WTC11 (cell line): Measurements from ENCODE around the gene CER1. TPM values are rescaled to one million over a fixed set of nuclear protein-coding genes. Genes with fewer than 3 reads are reported as not detected.

Source experiments
- ATAC-seq: fragments of 200-7000 bp; cut with Tn5 transposase; 2 replicates; pipeline ENCODE4 v1.10.0; 2021; ENCODE audit warnings: mild to moderate bottlenecking, moderate library complexity
- CTCF ChIA-PET: fragments of 300-600 bp; sonication (Branson Sonifier 250); formaldehyde crosslinking; loops from one replicate; lab custom pipeline; 2021; ENCODE audit warnings: antibody characterized with exemption; lab: Charles Lee
- POLR2A ChIA-PET: fragments of 350-600 bp; sonication (Branson Sonifier 250); formaldehyde crosslinking; loops from one replicate; lab custom pipeline; 2021; ENCODE audit warnings: antibody characterized with exemption; lab: Charles Lee
- DNase-seq: peaks from one replicate; pipeline ENCODE4 v3.0.0; 2021; ENCODE audit warnings: low spot score
- H3K27ac Mint-ChIP-seq: 2 replicates; pipeline ENCODE4 v1.8.0; 2021; ENCODE audit warnings: mixed read lengths
- H3K27me3 Mint-ChIP-seq: 2 replicates; pipeline ENCODE4 v1.8.0; 2021; ENCODE audit warnings: low read depth, mild to moderate bottlenecking, moderate library complexity, mixed read lengths
- H3K36me3 Mint-ChIP-seq: 2 replicates; pipeline ENCODE4 v1.8.0; 2021; ENCODE audit warnings: mixed read lengths
- H3K4me1 Mint-ChIP-seq: 2 replicates; pipeline ENCODE4 v1.8.0; 2022; ENCODE audit warnings: mixed read lengths
- H3K4me3 Mint-ChIP-seq: 2 replicates; pipeline ENCODE4 v1.8.0; 2021; ENCODE audit warnings: mild to moderate bottlenecking, moderate library complexity, mixed read lengths
- H3K9me3 Mint-ChIP-seq: 2 replicates; pipeline ENCODE4 v1.8.0; 2021; ENCODE audit warnings: mixed read lengths
- ATF1 ChIP-seq: sonication (generic); formaldehyde crosslinking; IDR thresholded peaks from 2 replicates; pipeline ENCODE4 v1.8.1; 2023; ENCODE audit warnings: mild to moderate bottlenecking, moderate library complexity, missing genetic modification reagents
- CBFB ChIP-seq: sonication (generic); formaldehyde crosslinking; IDR thresholded peaks from 2 replicates; pipeline ENCODE4 v1.8.1; 2022; ENCODE audit warnings: mild to moderate bottlenecking, low read depth, missing genetic modification reagents
- FOXP1 ChIP-seq: sonication (generic); formaldehyde crosslinking; IDR thresholded peaks from 2 replicates; pipeline ENCODE4 v1.8.0; 2022; ENCODE audit warnings: missing genetic modification reagents, mild to moderate bottlenecking, moderate library complexity, borderline replicate concordance
- MYBL2 ChIP-seq: sonication (generic); formaldehyde crosslinking; IDR thresholded peaks from 2 replicates; pipeline ENCODE4 v1.8.1; 2023; ENCODE audit warnings: mild to moderate bottlenecking, moderate library complexity, missing genetic modification reagents
- NR1H2 ChIP-seq: sonication (generic); formaldehyde crosslinking; IDR thresholded peaks from 2 replicates; pipeline ENCODE4 v1.9.0; 2021; ENCODE audit warnings: mild to moderate bottlenecking, moderate library complexity, missing genetic modification reagents
- SMAD4 ChIP-seq: sonication (generic); formaldehyde crosslinking; IDR thresholded peaks from 2 replicates; pipeline ENCODE4 v1.8.0; 2022; ENCODE audit warnings: mild to moderate bottlenecking, missing genetic modification reagents
- SOX15 ChIP-seq: fragments of 250-450 bp; sonication (Bioruptor Pico); IDR thresholded peaks from 2 replicates; pipeline ENCODE4 v1.9.0; 2021; ENCODE audit warnings: mild to moderate bottlenecking
- ZNF317 ChIP-seq: sonication (generic); formaldehyde crosslinking; IDR thresholded peaks from 2 replicates; pipeline ENCODE4 v1.8.1; 2023; ENCODE audit warnings: low read depth, mild to moderate bottlenecking, moderate library complexity, missing genetic modification reagents, borderline replicate concordance
- total RNA-seq: library from RNA; stranded (reverse); gene quantifications from 3 replicates; pipeline ENCODE4 v1.2.3, GENCODE V29; 2021
- TF ChIP-seq, protein P1 (sequence below): sonication (generic); formaldehyde crosslinking; conservative IDR thresholded peaks from 2 replicates; pipeline ENCODE4 v1.8.1; 2023; ENCODE audit warnings: mild to moderate bottlenecking, low read depth, missing genetic modification reagents, moderate library complexity
- TF ChIP-seq, protein P2 (sequence below): sonication (generic); formaldehyde crosslinking; IDR thresholded peaks from 2 replicates; pipeline ENCODE4 v1.8.1; 2023; ENCODE audit warnings: mild to moderate bottlenecking, missing genetic modification reagents, borderline replicate concordance
- TF ChIP-seq, protein P3 (sequence below): sonication (generic); formaldehyde crosslinking; IDR thresholded peaks from 2 replicates; pipeline ENCODE4 v1.8.1; 2022; ENCODE audit warnings: low read depth, missing genetic modification reagents, borderline replicate concordance
- TF ChIP-seq, protein P4 (sequence below): sonication (generic); formaldehyde crosslinking; IDR thresholded peaks from 2 replicates; pipeline ENCODE4 v1.8.1; 2022; ENCODE audit warnings: mild to moderate bottlenecking, missing genetic modification reagents, moderate library complexity, borderline replicate concordance
- TF ChIP-seq, protein P5 (sequence below): fragments of 250-450 bp; sonication (Bioruptor Pico); IDR thresholded peaks from 2 replicates; pipeline ENCODE4 v1.9.0; 2021; ENCODE audit warnings: mild to moderate bottlenecking

CER1 gene
- total RNA-seq, 1 experiment from 2014 or later = 2.4 TPM

DNA sequence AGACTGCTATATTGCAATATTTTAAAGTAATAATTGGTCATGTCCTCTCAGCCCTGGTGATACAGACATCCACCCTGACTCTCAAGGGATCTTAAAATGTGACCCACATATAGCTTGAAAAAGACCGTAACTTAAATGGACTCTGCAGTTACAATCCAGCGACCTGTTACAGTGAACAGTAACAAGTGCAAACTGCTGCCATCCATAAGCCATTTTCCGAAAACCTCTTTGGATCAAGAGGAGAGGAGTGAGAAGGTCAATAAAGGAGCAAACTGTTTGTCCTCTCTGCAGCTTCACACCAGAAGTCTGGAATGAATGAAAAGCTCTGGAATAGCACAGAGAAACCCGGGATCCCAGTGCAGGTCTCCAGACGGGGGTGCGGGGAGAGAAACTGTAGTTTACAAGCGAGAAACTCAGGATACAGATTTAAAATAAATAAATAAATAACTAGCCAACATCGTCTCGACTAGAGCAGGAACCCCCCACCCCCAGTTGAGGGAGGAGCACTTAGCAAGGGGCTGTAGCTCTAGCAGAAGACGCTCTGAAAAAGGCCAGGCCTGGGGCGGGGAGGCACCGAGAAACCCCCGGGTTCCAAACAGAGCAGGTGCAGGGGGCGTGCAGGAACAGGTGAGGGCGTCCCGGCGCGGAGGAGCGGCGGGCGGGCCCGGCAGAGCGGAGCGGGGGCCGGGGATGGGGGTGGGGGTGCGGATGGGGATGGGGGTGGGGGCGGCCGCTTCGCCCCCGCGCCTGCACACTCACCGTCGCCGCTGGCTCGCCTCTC is 29.9 kb downstream of the CER1 start:
- Mint-ChIP-seq H3K4me1 (peaks cover 27% of the 10 kb centered on the region), H3K9me3 (no peaks in the 10 kb centered on the region), H3K36me3 (peaks cover 9% of the 10 kb centered on the region)
- DNase-seq (peak; percentile 56), ATAC-seq (peak; percentile 75)
- TF ChIP-seq, protein P1, sequence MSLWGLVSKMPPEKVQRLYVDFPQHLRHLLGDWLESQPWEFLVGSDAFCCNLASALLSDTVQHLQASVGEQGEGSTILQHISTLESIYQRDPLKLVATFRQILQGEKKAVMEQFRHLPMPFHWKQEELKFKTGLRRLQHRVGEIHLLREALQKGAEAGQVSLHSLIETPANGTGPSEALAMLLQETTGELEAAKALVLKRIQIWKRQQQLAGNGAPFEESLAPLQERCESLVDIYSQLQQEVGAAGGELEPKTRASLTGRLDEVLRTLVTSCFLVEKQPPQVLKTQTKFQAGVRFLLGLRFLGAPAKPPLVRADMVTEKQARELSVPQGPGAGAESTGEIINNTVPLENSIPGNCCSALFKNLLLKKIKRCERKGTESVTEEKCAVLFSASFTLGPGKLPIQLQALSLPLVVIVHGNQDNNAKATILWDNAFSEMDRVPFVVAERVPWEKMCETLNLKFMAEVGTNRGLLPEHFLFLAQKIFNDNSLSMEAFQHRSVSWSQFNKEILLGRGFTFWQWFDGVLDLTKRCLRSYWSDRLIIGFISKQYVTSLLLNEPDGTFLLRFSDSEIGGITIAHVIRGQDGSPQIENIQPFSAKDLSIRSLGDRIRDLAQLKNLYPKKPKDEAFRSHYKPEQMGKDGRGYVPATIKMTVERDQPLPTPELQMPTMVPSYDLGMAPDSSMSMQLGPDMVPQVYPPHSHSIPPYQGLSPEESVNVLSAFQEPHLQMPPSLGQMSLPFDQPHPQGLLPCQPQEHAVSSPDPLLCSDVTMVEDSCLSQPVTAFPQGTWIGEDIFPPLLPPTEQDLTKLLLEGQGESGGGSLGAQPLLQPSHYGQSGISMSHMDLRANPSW (CRISPR knock-in tag) = no peak
- TF ChIP-seq FOXP1 (no peak), SMAD4 (CRISPR knock-in tag) (no peak), CBFB (CRISPR knock-in tag) (no peak)
- TF ChIP-seq, protein P2, sequence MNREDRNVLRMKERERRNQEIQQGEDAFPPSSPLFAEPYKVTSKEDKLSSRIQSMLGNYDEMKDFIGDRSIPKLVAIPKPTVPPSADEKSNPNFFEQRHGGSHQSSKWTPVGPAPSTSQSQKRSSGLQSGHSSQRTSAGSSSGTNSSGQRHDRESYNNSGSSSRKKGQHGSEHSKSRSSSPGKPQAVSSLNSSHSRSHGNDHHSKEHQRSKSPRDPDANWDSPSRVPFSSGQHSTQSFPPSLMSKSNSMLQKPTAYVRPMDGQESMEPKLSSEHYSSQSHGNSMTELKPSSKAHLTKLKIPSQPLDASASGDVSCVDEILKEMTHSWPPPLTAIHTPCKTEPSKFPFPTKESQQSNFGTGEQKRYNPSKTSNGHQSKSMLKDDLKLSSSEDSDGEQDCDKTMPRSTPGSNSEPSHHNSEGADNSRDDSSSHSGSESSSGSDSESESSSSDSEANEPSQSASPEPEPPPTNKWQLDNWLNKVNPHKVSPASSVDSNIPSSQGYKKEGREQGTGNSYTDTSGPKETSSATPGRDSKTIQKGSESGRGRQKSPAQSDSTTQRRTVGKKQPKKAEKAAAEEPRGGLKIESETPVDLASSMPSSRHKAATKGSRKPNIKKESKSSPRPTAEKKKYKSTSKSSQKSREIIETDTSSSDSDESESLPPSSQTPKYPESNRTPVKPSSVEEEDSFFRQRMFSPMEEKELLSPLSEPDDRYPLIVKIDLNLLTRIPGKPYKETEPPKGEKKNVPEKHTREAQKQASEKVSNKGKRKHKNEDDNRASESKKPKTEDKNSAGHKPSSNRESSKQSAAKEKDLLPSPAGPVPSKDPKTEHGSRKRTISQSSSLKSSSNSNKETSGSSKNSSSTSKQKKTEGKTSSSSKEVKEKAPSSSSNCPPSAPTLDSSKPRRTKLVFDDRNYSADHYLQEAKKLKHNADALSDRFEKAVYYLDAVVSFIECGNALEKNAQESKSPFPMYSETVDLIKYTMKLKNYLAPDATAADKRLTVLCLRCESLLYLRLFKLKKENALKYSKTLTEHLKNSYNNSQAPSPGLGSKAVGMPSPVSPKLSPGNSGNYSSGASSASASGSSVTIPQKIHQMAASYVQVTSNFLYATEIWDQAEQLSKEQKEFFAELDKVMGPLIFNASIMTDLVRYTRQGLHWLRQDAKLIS (CRISPR knock-in tag) = no peak
- TF ChIP-seq, all 79 proteins: peak for 0
- peak overlapping the region; percentile 62 for H3K27ac Mint-ChIP-seq
- peak overlapping the region; percentile 95 for H3K4me3 Mint-ChIP-seq
- H3K27me3 Mint-ChIP-seq = peaks cover 27% of the 10 kb centered on the region
- ChIA-PET CTCF (interaction anchor here (0.6 to 2.1 kb wide), 7 partner anchors 31 to 873 kb away, joined by 3 to 7 read pairs (median 4); no protein-coding TSS in a partner anchor), POLR2A (interaction anchor here (0.8 kb wide), 1 partner anchor 267 kb away, joined by 5 read pairs; no protein-coding TSS in a partner anchor)

DNA sequence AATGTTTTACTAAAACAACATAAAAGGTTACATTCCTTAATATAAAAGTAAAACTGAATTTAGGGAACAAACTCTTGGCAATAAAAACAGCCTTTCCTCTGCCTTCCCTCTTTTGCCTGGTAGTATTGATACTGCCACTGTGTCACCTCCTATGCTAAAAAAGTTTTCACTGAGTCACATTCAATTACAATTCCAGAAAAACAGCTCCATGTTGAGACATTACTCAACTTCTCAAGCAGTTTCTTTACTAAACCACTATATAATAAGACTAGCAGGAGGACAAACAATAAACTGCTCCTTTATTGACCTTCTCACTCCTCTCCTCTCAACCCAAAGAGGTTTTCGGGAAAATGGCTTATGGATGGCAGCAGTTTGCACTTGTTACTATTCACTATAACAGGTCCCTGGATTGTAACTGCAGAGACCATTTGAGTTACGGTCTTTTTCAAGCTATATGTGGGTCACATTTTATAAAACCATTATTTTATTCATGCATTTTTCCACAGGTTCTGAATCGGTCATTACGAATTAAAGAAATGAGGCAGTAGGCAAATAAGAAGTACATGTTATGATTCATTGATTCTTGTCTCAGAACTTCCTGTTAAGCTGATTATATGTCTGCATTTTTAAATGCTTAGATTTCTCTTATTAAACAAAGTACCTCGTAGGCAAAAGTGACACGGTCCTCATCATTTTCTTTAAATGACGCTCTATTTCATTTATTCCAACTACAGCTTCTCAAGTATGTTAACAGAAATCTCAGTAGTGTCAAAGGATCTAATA is 31.4 kb downstream of the CER1 start:
- CTCF ChIA-PET = no interaction called here
- ATAC-seq = no peak

DNA sequence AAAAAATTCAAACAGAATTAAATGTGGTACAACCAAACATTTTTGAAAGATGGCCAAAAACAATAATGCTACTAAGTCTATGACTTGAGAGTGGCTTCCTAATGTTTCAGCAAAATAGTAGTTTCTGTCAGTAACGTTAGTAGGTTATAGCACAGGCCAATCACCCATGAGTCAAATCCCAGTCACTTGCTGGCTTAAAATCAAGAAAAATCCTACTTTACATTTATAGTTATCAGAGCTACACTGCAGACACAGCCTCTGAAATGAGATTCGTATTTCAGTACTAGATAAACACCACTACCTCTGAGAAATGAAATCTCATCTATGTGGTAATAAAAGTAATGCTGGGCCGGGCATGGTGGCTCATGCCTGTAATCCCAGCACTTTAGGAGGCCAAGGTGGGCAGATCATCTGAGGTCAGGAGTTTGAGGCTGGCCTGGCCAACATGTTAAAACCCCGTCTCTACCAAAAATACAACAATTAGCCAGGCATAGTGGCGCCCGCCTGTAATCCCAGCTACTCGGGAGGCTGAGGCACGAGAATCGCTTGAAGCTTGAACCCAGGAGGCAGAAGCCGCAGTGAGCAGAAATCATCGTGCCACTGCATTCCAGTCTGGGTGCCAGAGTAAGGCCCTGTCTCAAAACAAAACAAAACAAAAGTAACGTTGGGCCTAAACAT is 35.4 kb downstream of the CER1 start:
- ChIA-PET CTCF (no interaction called here), POLR2A (interaction anchor here (0.6 kb wide), 1 partner anchor 448 kb away, joined by 3 read pairs; no protein-coding TSS in a partner anchor)
- no peak for TF ChIP-seq MYBL2 (CRISPR knock-in tag)
- no peak for TF ChIP-seq ATF1 (CRISPR knock-in tag)
- TF ChIP-seq, protein P3, sequence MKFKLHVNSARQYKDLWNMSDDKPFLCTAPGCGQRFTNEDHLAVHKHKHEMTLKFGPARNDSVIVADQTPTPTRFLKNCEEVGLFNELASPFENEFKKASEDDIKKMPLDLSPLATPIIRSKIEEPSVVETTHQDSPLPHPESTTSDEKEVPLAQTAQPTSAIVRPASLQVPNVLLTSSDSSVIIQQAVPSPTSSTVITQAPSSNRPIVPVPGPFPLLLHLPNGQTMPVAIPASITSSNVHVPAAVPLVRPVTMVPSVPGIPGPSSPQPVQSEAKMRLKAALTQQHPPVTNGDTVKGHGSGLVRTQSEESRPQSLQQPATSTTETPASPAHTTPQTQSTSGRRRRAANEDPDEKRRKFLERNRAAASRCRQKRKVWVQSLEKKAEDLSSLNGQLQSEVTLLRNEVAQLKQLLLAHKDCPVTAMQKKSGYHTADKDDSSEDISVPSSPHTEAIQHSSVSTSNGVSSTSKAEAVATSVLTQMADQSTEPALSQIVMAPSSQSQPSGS (CRISPR knock-in tag) = no peak
- no peak for TF ChIP-seq SOX15 (CRISPR knock-in tag)
- Mint-ChIP-seq H3K27ac (no peak overlapping the region), H3K27me3 (no peaks in the 10 kb centered on the region), H3K36me3 (peaks cover 32% of the 10 kb centered on the region), H3K9me3 (peaks cover 5% of the 10 kb centered on the region; the same call in 1 of the 2 replicates), H3K4me3 (no peak overlapping the region), H3K4me1 (peaks cover 11% of the 10 kb centered on the region)
- no peak for DNase-seq
- no peak for ATAC-seq

More for the DNA sequence above, 31.4 kb downstream of the CER1 start:
- no peak for DNase-seq
- Mint-ChIP-seq H3K27me3 (peaks cover 15% of the 10 kb centered on the region), H3K4me3 (no peak overlapping the region), H3K27ac (no peak overlapping the region), H3K4me1 (peaks cover 27% of the 10 kb centered on the region), H3K36me3 (peaks cover 19% of the 10 kb centered on the region), H3K9me3 (no peaks in the 10 kb centered on the region)
- TF ChIP-seq ZNF317 (CRISPR knock-in tag) = no peak
- TF ChIP-seq NR1H2 (CRISPR knock-in tag) = no peak
- no peak for TF ChIP-seq SMAD4 (CRISPR knock-in tag)
- TF ChIP-seq, protein P4, sequence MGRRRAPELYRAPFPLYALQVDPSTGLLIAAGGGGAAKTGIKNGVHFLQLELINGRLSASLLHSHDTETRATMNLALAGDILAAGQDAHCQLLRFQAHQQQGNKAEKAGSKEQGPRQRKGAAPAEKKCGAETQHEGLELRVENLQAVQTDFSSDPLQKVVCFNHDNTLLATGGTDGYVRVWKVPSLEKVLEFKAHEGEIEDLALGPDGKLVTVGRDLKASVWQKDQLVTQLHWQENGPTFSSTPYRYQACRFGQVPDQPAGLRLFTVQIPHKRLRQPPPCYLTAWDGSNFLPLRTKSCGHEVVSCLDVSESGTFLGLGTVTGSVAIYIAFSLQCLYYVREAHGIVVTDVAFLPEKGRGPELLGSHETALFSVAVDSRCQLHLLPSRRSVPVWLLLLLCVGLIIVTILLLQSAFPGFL (CRISPR knock-in tag) = no peak
- TF ChIP-seq, protein P5, sequence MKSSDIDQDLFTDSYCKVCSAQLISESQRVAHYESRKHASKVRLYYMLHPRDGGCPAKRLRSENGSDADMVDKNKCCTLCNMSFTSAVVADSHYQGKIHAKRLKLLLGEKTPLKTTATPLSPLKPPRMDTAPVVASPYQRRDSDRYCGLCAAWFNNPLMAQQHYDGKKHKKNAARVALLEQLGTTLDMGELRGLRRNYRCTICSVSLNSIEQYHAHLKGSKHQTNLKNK (CRISPR knock-in tag) = no peak
- POLR2A ChIA-PET = no interaction called here
